ENCODE results near the gene ZC2HC1C.

Gene ZC2HC1C

DNA sequence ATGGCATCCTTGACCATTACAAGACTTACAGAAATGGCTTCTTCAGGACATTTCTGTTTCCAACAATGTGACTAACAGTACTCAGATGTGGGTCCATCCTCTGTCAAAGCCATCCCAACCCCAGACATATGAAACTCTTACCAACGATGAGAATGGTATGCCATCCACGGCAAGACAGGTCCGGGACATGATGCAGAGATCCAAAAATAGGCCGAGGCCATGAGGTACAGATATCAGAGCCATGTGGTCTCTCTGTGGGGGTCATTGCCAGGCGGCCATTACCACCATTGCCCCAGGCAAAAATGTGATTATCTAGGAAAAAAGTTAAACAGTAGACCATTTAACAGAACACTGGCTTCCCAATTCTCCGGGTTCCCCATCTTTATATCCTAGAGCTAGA, 27.5 kb downstream of the ZC2HC1C start:
- H3K4me3 ChIP-seq (ENCODE audit: low read length), result no peak overlapping the region
- TF ChIP-seq ZNF274 (IDR thresholded peaks at IDR 0.05; ENCODE audit: low read depth, low read length), result no peak

DNA sequence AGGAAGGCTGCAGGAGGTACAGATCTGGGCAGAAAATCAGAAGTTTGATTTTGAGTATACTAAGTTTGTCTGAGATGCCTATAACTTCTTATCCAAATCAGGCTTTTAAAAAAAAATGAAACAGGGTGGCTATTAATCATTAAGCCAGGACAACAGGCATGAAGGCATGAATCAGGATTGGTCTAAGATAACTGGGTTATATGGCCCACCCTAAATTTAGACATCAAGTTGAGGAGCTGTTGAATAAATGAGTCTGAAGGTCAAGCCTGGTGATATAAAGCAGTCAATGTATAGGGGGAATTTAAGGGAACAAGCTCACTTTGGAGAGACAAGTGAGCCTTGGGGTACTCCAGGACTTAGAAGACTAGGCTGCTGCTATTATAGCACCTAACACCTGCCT, 28.8 kb downstream of the ZC2HC1C start:
- no peak for TF ChIP-seq ZNF274 (IDR thresholded peaks at IDR 0.05; ENCODE audit: low read depth, low read length)
- H3K4me3 ChIP-seq (ENCODE audit: low read length), result no peak overlapping the region

DNA sequence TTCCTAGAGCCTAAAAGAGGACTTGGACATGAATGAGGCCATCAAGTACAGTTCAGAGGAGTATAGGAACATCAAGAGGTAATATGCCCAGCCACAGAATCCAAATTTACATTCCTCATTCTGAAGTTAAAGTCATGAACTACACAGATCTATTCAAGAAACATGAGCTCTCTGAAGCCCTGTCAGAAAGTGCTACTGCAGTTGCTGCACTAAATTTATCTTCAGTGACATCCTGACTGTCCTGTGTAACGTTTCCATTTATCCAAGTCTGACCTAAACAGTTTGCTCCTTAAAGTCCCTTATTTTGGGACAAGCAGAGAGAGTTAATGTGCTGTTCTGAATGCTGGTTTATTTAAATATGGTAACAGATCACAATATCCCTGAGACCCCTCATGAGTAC, 29.2 kb downstream of the ZC2HC1C start:
- TF ChIP-seq ZNF274 (IDR thresholded peaks at IDR 0.05; ENCODE audit: low read depth, low read length), result no peak
- no peak overlapping the region for H3K4me3 ChIP-seq (ENCODE audit: low read length)

DNA sequence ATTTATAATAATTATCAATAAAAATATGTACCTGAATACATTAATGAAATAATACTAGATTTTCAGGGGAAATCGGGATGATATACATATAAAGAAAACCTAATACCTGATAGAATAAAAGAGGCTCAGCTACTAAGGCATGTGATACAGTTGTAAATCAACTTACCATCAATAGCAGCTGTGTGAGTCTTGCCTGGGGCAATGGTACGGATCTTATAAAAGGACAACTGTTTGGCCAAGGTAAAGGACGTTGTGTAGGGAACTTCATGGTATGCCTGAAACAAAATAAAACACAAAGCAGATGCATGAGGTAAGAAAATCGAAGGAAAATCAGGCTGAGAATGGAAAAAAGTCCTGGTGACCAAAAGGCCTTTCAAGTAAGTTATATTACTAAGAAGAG, 32.0 kb downstream of the ZC2HC1C start:
- no peak for TF ChIP-seq ZNF274 (IDR thresholded peaks at IDR 0.05; ENCODE audit: low read depth, low read length)
- H3K4me3 ChIP-seq (ENCODE audit: low read length), result no peak overlapping the region

DNA sequence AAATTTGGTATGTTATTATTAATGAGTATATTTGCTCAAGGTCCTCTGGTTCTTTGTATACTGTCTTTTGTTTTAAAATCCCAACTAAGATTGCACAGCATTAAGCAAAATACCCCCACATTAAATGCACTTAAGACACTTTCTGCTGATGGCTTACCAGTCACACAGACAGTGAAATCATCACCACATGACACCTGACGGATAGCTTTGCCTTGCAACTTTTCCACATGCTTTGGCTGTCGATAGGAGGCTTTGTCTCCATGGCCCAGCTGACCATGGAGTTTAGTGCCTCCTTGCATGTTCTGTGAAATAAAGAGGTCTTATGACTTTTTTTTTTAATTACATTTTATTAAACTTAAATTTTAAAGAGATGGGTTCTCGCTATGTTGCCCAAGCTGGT, 37.7 kb downstream of the ZC2HC1C start:
- no peak for TF ChIP-seq ZNF274 (IDR thresholded peaks at IDR 0.05; ENCODE audit: low read depth, low read length)
- H3K4me3 ChIP-seq (ENCODE audit: low read length), result no peak overlapping the region

DNA sequence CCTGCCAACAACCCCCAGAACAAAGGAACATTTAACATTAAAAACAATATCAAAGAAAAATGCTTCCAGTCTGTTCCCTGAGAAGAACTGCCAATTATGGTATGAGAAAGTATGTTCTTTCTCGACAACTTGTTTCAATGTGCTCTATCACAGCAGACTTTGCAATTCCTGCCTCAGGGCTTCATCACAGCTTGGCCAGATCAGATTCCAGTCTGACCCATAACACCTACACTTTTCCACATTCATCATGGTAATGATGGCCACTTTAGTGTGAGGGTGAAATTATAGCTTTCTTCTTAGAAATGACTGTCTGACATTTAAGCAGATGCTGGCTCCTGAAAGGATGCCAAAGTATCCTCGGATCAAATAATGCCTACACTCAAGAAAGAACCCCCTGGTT, 40.4 kb downstream of the ZC2HC1C start:
- H3K4me3 ChIP-seq (ENCODE audit: low read length), result no peak overlapping the region
- TF ChIP-seq ZNF274 (IDR thresholded peaks at IDR 0.05; ENCODE audit: low read depth, low read length), result no peak

DNA sequence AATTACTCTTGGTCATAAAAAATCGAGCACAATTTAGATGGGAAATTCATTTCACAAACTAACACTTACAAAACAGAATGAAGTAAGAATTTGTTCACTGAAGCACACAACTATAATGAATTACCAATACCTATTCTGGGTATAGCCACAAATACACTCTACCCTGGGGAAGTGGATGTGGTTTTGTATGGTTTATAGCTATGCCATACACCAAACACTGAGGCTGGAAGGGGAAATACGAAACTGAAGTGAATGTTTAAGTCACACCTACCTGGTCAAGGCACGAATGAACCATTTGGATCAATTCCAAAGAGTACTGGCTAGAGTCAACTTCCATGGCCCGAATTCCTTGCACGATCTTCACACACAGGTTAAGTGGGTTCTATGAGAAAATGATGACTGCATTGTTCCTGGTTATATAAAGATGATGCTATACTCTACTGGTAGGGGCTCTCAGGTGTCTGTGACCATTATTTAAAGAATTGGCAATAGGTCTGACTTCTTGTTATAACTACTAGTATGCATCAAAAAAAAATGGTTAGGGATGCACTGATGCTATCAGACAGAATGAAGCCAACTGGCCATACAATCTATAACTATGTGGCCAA, 44.6 kb downstream of the ZC2HC1C start:
- TF ChIP-seq ZNF274 (IDR thresholded peaks at IDR 0.05; ENCODE audit: low read depth, low read length), result no peak
- no peak overlapping the region for H3K4me3 ChIP-seq (ENCODE audit: low read length)

DNA sequence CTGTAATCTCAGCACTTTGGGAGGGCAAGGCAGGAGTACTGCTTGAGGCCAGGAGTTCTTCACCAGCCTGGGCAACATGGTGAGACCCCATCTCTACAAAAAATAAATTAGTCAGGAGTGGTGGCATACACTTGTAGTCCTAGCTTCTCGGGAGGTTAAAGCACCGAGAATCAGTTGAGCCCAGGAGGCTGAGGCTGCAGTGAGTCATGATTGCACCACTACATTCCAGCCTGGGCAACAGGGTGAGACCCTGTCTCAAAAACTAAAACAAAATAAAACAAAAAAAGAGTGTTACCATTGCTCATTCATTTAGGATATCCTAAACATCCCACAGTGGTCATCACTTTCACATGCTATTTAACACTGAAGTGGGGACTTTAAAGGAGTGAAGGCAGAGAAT, 49.6 kb downstream of the ZC2HC1C start:
- H3K4me3 ChIP-seq (ENCODE audit: low read length), result no peak overlapping the region
- TF ChIP-seq ZNF274 (IDR thresholded peaks at IDR 0.05; ENCODE audit: low read depth, low read length), result no peak

DNA sequence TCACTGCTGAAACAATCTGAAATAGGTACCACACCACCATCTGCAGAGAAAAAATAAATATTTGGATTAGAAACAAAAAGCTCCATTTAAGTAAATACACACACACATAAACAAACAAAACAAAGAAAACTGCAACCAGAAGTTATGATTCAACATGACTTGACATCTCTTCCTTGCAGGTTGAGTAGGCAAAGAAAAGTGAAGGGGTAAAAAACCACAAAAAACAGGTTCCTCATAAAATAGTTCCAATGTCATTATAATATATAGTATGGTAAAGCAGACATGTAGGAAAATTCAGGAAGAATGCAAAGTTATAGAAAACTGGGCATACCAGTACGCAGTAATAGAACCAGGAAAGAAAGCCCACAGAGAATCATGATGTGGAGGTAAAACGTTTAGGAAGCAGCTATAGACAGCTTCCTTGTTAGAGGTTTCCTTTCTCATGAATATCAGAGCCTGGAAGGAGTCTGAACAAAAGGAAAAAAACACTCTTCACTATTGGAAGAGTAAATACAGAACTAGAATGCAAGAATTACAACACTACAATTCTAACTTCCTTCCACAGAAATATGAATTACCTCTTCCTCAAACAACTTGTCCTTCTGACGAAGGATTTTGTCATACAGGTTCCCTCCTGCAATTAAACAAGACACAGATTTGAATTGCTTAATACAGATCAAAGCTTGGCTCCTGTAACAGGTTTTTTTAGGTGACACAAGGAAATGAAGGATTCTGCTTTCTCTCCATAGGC, 51.3 kb downstream of the ZC2HC1C start:
- no peak for TF ChIP-seq ZNF274 (IDR thresholded peaks at IDR 0.05; ENCODE audit: low read depth, low read length)
- no peak overlapping the region for H3K4me3 ChIP-seq (ENCODE audit: low read length)

DNA sequence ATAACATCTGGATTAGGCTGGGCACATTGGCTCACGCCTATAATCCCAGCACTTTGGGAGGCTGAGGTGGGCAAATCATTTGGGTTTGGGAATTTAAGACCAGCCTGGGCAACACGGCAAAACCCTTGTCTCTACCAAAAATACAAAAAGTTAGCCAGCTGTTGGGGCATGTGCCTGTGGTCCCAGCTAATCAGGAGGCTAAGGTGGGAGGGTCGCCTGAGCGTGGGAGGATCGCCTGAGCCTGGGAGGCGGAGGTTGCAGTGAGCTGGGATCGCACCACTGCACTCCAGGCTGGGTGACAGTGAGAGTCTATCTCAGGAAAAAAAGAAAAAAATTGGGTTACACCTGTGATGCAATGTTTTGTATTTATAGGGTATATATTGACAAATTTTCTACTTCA, 52.1 kb downstream of the ZC2HC1C start:
- no peak for TF ChIP-seq ZNF274 (IDR thresholded peaks at IDR 0.05; ENCODE audit: low read depth, low read length)
- no peak overlapping the region for H3K4me3 ChIP-seq (ENCODE audit: low read length)

DNA sequence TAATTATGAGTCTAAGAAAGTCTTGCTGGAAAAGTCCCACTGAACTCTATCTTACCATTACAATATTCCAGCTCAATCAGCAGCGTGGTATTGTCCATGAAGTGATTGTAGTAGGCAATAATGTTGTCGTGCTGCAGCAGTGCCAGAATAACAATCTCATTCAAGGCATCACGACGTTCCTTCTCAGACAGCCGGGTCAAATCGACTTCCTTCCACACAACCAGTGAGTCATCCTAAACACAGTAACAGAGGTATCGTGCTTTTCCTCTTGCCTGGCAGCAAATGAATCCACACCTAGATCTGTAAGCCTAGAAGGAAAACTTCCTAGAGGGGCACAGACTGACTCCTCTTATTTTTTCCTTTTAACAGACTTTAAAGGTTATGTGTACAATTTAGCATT, 54.5 kb downstream of the ZC2HC1C start:
- no peak overlapping the region for H3K4me3 ChIP-seq (ENCODE audit: low read length)
- TF ChIP-seq ZNF274 (IDR thresholded peaks at IDR 0.05; ENCODE audit: low read depth, low read length), result no peak

DNA sequence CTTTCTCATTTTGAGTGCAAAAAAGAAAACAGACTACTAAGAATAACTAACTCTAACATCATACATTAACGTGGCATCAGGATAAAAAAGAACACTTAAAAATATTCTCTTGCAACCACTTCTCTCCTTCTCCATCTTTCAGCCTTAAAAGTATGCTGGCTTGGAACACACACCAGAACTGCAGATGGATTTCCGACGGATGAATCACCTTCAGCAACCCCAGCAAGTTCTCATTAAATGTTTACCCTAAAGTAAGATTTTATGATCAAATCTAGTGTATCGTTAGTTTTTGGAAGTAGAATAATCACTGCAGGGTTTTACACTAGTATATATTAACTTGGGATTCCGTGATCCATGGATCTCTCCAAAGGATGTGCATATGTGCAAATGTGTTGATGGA, 56.2 kb downstream of the ZC2HC1C start:
- peak overlapping the region; percentile 97; the same call in 1 of the 2 replicates for H3K4me3 ChIP-seq (ENCODE audit: low read length)
- TF ChIP-seq ZNF274 (IDR thresholded peaks at IDR 0.05; ENCODE audit: low read depth, low read length), result no peak

DNA sequence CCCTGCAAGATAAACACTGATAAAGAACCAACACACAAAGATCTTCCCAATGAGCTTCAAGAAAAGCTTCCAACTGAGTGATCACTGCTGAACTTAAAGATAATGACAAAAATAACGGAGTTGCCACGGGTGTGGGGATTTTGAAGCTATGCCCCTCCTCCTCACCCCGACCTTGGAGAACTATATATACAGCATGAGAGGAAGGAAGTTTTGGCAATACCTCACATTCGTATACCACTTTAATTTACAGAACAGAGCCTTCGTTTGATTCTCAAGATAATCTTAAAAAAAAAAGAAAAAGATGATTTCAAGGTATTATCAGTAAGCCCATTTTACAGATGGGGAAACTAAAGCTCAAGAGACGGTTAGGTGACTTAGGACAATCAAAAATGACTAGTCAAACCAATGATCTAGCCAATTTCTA, 56.7 kb downstream of the ZC2HC1C start:
- H3K4me3 ChIP-seq (ENCODE audit: low read length), result peak overlapping the region; percentile 97
- no peak for TF ChIP-seq ZNF274 (IDR thresholded peaks at IDR 0.05; ENCODE audit: low read depth, low read length)

DNA sequence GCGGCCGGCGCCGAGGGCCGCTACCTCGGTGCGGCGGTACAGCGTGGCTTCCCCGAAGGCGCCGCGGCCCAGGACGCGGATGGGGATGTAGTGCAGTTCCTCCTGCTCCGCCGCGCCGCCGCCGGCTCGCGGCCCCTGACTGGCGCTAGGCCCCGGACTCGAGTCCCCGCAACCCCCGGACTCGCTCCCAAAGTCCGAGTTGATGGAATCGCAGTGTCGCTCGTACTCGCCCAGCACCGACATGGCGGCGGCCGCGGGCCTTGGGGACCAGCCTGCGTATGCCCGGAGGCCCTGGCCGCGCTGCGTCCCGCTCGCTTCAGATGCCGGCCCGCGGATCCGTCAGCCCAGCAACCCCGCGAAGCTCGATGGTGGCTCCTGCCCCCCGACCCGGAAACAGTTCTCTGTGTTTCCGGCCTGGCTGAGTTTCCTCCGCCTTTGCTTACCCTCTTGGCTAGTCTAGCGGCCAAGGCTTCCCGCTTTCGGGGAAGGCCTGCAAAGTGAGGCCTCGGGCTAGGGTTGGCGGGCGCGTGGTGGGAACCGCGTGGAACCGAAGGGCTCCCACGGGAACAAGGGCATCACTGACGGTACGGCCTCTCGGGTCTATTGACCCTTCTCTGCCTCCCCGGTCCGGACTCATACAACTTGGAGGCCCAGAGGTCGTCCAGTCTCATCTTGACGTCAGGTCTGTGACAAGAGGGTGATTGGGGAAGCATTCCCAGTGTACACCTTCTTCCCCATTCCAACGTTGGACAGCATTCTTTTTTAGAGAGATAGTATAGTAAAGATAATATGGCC, 57.4 kb downstream of the ZC2HC1C start, which contains the start of gene NEK9:
Gene NEK9, minus strand, starts transcription at position 370 of the 795 bp plus-strand sequence. Its CDS starts 127 bp downstream, at position 243.
- no peak for TF ChIP-seq ZNF274 (IDR thresholded peaks at IDR 0.05; ENCODE audit: low read depth, low read length)
- peak within 1 kb of the TSS; percentile 97 for H3K4me3 ChIP-seq (ENCODE audit: low read length)

DNA sequence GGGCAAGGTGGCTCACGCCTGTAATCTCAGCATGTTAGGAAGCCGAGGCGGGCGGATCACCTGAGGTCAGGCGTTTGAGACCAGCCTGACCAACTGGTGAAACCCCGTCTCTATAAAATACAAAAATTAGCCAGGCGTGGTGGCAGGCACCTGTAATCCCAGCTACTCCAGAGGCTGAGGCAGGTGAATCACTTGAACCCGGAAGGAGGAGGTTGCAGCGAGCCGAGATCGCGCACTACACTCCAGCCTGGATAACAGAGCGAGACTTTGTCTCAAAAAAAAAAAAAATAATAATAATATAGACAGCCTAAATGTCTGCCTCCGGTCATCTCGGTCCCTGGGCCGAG, 58.0 kb downstream of the ZC2HC1C start:
- peak overlapping the region; percentile 97 for H3K4me3 ChIP-seq (ENCODE audit: low read length)

Measured in GM08714 (cell line).